SK-N-SH (cell line): ENCODE data around the gene GLIPR1L2.

Experiments
- CHD2 ChIP-seq: fragments of 150-350 bp; IDR thresholded peaks from 2 replicates; pipeline ENCODE4 v1.6.1; 2018; ENCODE audit warnings: low read length; ENCODE audit not compliant: partially characterized antibody
- CTCF ChIP-seq: fragments of 200-600 bp; sonication (generic); IDR thresholded peaks from 2 replicates; pipeline ENCODE4 v1.6.1; 2017; ENCODE audit warnings: antibody characterized with exemption, mild to moderate bottlenecking, moderate library complexity
- EZH2phosphoT487 ChIP-seq: fragments of 200-600 bp; sonication (generic); IDR thresholded peaks from 2 replicates; pipeline ENCODE4 v1.6.1; 2017; ENCODE audit warnings: low read depth, mixed run types, mild to moderate bottlenecking, antibody characterized with exemption, moderate library complexity, borderline replicate concordance
- GATA2 ChIP-seq: sonication (generic); formaldehyde crosslinking; IDR thresholded peaks from 2 replicates; pipeline ENCODE4 v1.5.0; 2020; ENCODE audit warnings: mild to moderate bottlenecking, missing genetic modification reagents
- JUND ChIP-seq: IDR thresholded peaks from 2 replicates; pipeline ENCODE4 v1.4.0; 2012
- MAX ChIP-seq: IDR thresholded peaks from 2 replicates; pipeline ENCODE4 v1.4.0; 2012; ENCODE audit warnings: low read depth
- POLR2AphosphoS5 ChIP-seq: IDR thresholded peaks from 2 replicates; pipeline ENCODE4 v1.6.1; 2012; ENCODE audit warnings: low read depth, low read length
- RAD21 ChIP-seq: IDR thresholded peaks from 2 replicates; pipeline ENCODE4 v1.6.1; 2012; ENCODE audit warnings: mild to moderate bottlenecking, low read length
- REST ChIP-seq: IDR thresholded peaks from 2 replicates; pipeline ENCODE4 v1.6.1; 2012; ENCODE audit warnings: mild to moderate bottlenecking, low read depth, low read length, moderate library complexity
- USF2 ChIP-seq: fragments of 150-350 bp; IDR thresholded peaks from 2 replicates; pipeline ENCODE4 v1.6.1; 2017; ENCODE audit warnings: antibody characterized with exemption, low read length, low read depth, borderline replicate concordance

GRCh38 chr12:75439048-75439447, 48.2 kb downstream of the GLIPR1L2 start:
- TF ChIP-seq POLR2AphosphoS5 (no peak), RAD21 (no peak), USF2 (no peak), CTCF (no peak), REST (no peak), JUND (no peak), GATA2 (CRISPR knock-in tag) (no peak), MAX (no peak), CHD2 (no peak), EZH2phosphoT487 (no peak)
